Naive thymus-derived CD4-positive, alpha-beta T cell (primary cell): ENCODE data around the gene XRCC6. TPM values are rescaled to one million over a fixed set of nuclear protein-coding genes. Genes with fewer than 3 reads are reported as not detected.
"Not testable (repeated sequence)": the region's sequence is repeated elsewhere in the genome, so short reads cannot be mapped to it uniquely, and the experiment has no call there.

ENCODE experiments used
- ATAC-seq: fragments of 150-1000 bp; cut with Tn5 transposase; 2 replicates; pipeline ENCODE4 v1.10.0; 2021; ENCODE audit warnings: mild to moderate bottlenecking, moderate library complexity
- CTCF ChIA-PET: fragments of 350-600 bp; sonication (Branson Sonifier 250); formaldehyde crosslinking; loops from one replicate; lab custom pipeline; 2021; ENCODE audit warnings: antibody characterized with exemption; lab: Charles Lee
- POLR2A ChIA-PET: fragments of 350-600 bp; sonication (Branson Sonifier 250); formaldehyde crosslinking; loops from one replicate; lab custom pipeline; 2021; ENCODE audit warnings: antibody characterized with exemption, inconsistent platforms; lab: Charles Lee
- DNase-seq, 9 donors: peaks; one replicate each; pipeline versions ENCODE4 v3.0.0 to v3.0.0-alpha.2; 2020 to 2022; ENCODE audit warnings: mixed read lengths in 1 of 9
- H3K27ac ChIP-seq: one replicate; pipeline ENCODE4 v1.7.0; 2013; ENCODE audit warnings: mild to moderate bottlenecking, low read depth, low read length, moderate library complexity
- H3K27me3 ChIP-seq, 2 donors: one replicate each; pipeline ENCODE4 v1.7.0; 2013; ENCODE audit warnings: low read length in 2 of 2, mild to moderate bottlenecking in 2 of 2, moderate library complexity in 2 of 2; ENCODE audit not compliant: control insufficient read depth in 2 of 2, insufficient read depth in 2 of 2
- H3K36me3 ChIP-seq, 3 experiments: 1 replicate in 2 of 3; 2 replicates in 1 of 3; pipeline ENCODE4 v1.7.0; 2013; ENCODE audit warnings: low read length in 3 of 3, mild to moderate bottlenecking in 3 of 3, moderate library complexity in 1 of 3; ENCODE audit not compliant: insufficient read depth in 3 of 3, control insufficient read depth in 2 of 3
- H3K4me1 ChIP-seq, 2 donors: one replicate each; pipeline ENCODE4 v1.7.0; 2013; ENCODE audit warnings: low read length in 2 of 2, mild to moderate bottlenecking in 2 of 2, moderate library complexity in 1 of 2; ENCODE audit not compliant: control insufficient read depth in 2 of 2, insufficient read depth in 2 of 2
- H3K4me3 ChIP-seq: 2 replicates; pipeline ENCODE4 v1.7.0; 2013; ENCODE audit warnings: mild to moderate bottlenecking, low read length
- H3K9me3 ChIP-seq, 3 experiments: 1 replicate in 2 of 3; 2 replicates in 1 of 3; pipeline ENCODE4 v1.7.0; 2013; ENCODE audit warnings: low read length in 3 of 3; ENCODE audit not compliant: control insufficient read depth in 2 of 3
- H3K27ac Mint-ChIP-seq, 9 donors: one replicate each; pipeline ENCODE4 v1.8.0; 2020 to 2022; ENCODE audit warnings: mixed read lengths in 9 of 9, mild to moderate bottlenecking in 8 of 9, moderate library complexity in 5 of 9, inconsistent platforms in 2 of 9
- H3K27me3 Mint-ChIP-seq, 5 donors: one replicate each; pipeline ENCODE4 v1.8.0; 2021 to 2022; ENCODE audit warnings: mixed read lengths in 5 of 5, mild to moderate bottlenecking in 1 of 5
- H3K36me3 Mint-ChIP-seq, 5 donors: one replicate each; pipeline ENCODE4 v1.8.0; 2020 to 2022; ENCODE audit warnings: mixed read lengths in 5 of 5, mild to moderate bottlenecking in 3 of 5, inconsistent platforms in 1 of 5
- H3K4me1 Mint-ChIP-seq, 7 donors: one replicate each; pipeline ENCODE4 v1.8.0; 2020 to 2022; ENCODE audit warnings: mixed read lengths in 7 of 7, mild to moderate bottlenecking in 3 of 7, inconsistent platforms in 1 of 7
- H3K4me3 Mint-ChIP-seq, 10 donors: one replicate each; pipeline ENCODE4 v1.8.0; 2020 to 2022; ENCODE audit warnings: mild to moderate bottlenecking in 10 of 10, mixed read lengths in 10 of 10, moderate library complexity in 6 of 10, inconsistent platforms in 2 of 10
- H3K9me3 Mint-ChIP-seq, 11 donors: one replicate each; pipeline ENCODE4 v1.8.0; 2020 to 2022; ENCODE audit warnings: mixed read lengths in 11 of 11, mild to moderate bottlenecking in 4 of 11, inconsistent platforms in 1 of 11, moderate library complexity in 1 of 11
- intact Hi-C, 2 donors: fragments of 100-400 bp; cut with micrococcal nuclease; formaldehyde crosslinking; loops; one replicate each; pipeline ENCODE4 v1.15.1; 2023
- polyA plus RNA-seq, 2 donors: library from polyadenylated mRNA; unstranded; fragments of 300-500 nt; fragmentation: Illumina TruSeq; gene quantifications; one replicate each; pipeline ENCODE4 v1.2.3, GENCODE V29; 2021
- total RNA-seq, 6 experiments: library from RNA in 5 of 6; stranded (reverse) in 5 of 6; gene quantifications; 1 replicate in 5 of 6; 2 replicates in 1 of 6; pipeline ENCODE4 v1.2.3 and lab custom pipeline; 2021 to 2026

The XRCC6 gene
- total and polyA plus RNA-seq, 7 experiments from 2014 or later, result 139 to 542 (median 168) TPM

DNA sequence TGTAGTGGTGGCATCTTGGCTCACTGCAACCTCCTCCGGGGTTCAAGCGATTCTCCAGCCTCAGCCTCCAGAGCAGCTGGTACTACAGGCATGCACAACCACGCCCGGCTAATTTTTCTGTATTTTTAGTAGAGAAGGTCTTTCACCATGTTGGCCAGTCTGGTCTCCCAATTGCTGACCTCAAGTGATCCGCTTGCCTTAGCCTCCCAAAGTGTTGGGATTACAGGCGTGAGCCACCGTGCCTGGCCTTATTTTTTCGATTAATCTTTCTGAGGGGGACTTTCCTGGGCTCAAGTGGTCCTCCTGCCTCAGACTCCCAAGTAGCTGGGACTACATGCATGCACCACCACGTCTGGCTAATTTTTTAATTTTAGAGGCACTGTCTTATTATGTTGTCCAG, 62.0 kb downstream of the XRCC6 start:
- Histone ChIP-seq H3K4me3 (peak overlapping the region; percentile 91), H3K27me3 (no peaks in the 10 kb centered on the region), H3K9me3 (no peaks in the 10 kb centered on the region), H3K36me3 (peaks cover 8 to 21% (median 21%) of the 10 kb centered on the region in 3 experiments), H3K4me1 (peaks cover 12 to 21% of the 10 kb centered on the region in 2 donors), H3K27ac (peak overlapping the region; percentile 92)
- peak overlapping the region; percentile 94 to 99 (median 98) for H3K27ac Mint-ChIP-seq
- DNase-seq (no peak), ATAC-seq (no peak)
- peaks cover 0 to 3% (median 0%) of the 10 kb centered on the region in 11 donors for H3K9me3 Mint-ChIP-seq
- H3K4me3 Mint-ChIP-seq, result peak overlapping the region; percentile 91 to 99 (median 99)
- peaks cover 3 to 19% (median 10%) of the 10 kb centered on the region in 5 donors for H3K36me3 Mint-ChIP-seq
- intact Hi-C loops, result loop anchor here (10.0 kb wide), 3 partner anchors 238 to 932 kb away; partner anchors contain the start of genes NAGA (in 1 of the 2), PHETA2 (in 1 of the 2), POLDIP3 (in 1 of the 2) and SMDT1 (in 1 of the 2)
- peaks cover 19 to 73% (median 49%) of the 10 kb centered on the region in 7 donors for H3K4me1 Mint-ChIP-seq
- CTCF ChIA-PET, result interaction anchor here (1.1 kb wide), 1 partner anchor 64 kb away, joined by 4 read pairs; no protein-coding TSS in a partner anchor
- POLR2A ChIA-PET, result interaction anchor here (0.8 to 1.6 kb wide), 2 partner anchors 16 to 396 kb away, joined by 3 to 4 read pairs; partner anchors contain the start of gene SMDT1
- no peaks in the 10 kb centered on the region for H3K27me3 Mint-ChIP-seq

DNA sequence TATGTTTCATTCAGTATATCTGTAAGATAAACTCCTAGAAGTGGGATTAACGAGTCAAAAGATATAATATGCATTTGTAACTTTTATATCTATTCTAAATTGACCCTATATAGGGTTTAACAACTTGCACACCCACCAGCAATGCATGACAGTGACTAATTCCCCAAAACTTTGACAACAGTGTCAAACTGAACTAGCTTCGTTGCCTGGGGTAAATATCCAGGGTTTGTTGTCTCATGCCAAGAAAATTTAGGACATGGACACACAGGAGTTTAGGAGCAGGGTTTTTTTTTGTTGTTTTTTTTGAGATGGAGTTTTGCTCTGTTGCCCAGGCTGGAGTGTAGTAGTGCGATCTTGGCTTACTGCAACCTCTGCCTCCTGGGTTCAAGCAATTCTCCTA, 62.5 kb downstream of the XRCC6 start:
- intact Hi-C loops, result loop anchor here (10.0 kb wide), 3 partner anchors 239 to 931 kb away; partner anchors contain the start of genes NAGA (in 1 of the 2), PHETA2 (in 1 of the 2), POLDIP3 (in 1 of the 2) and SMDT1 (in 1 of the 2)
- H3K4me3 ChIP-seq, result no peak overlapping the region
- DNase-seq (no peak), ATAC-seq (no peak)
- CTCF ChIA-PET, result interaction anchor here (1.1 kb wide), 1 partner anchor 63 kb away, joined by 4 read pairs; no protein-coding TSS in a partner anchor
- H3K4me1 ChIP-seq, result peaks cover 13 to 21% of the 10 kb centered on the region in 2 donors
- H3K9me3 ChIP-seq, result no peaks in the 10 kb centered on the region
- H3K27me3 ChIP-seq, result no peaks in the 10 kb centered on the region
- peak overlapping the region in 7 of 9 donors; percentile 30 to 99 (median 98) for H3K27ac Mint-ChIP-seq
- H3K9me3 Mint-ChIP-seq, result peaks cover 0 to 3% (median 0%) of the 10 kb centered on the region in 11 donors
- POLR2A ChIA-PET, result interaction anchor here (0.8 to 1.6 kb wide), 2 partner anchors 16 to 396 kb away, joined by 3 to 4 read pairs; partner anchors contain the start of gene SMDT1
- peaks cover 2 to 20% (median 15%) of the 10 kb centered on the region in 3 experiments for H3K36me3 ChIP-seq
- peaks cover 3 to 13% (median 6%) of the 10 kb centered on the region in 5 donors for H3K36me3 Mint-ChIP-seq
- H3K4me3 Mint-ChIP-seq, result peak overlapping the region in 5 of 10 donors; percentile 18 to 99 (median 91)
- H3K27ac ChIP-seq, result peak overlapping the region; percentile 92
- H3K4me1 Mint-ChIP-seq, result peaks cover 21 to 71% (median 49%) of the 10 kb centered on the region in 7 donors
- no peaks in the 10 kb centered on the region for H3K27me3 Mint-ChIP-seq

DNA sequence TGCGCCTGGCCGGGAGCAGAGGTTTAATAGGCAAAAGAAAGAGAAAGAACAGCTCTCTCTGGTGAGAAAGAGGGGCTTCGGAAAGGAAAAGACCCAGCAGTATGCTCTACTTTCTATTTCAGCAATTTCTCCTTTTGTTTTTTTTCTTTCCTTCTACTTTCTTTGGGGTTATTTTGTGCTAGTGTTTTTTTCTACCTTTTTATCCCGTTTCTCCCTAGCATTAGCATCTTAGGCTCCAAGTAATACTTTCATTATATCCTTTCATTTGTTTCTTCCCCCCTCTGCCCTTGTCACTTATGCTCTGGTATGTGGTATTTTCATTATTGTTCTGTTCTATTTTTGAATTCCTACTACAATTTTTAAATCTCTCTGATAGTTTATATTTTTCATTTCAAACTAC, 63.1 kb downstream of the XRCC6 start:
- peaks cover 13 to 21% of the 10 kb centered on the region in 2 donors for H3K4me1 ChIP-seq

DNA sequence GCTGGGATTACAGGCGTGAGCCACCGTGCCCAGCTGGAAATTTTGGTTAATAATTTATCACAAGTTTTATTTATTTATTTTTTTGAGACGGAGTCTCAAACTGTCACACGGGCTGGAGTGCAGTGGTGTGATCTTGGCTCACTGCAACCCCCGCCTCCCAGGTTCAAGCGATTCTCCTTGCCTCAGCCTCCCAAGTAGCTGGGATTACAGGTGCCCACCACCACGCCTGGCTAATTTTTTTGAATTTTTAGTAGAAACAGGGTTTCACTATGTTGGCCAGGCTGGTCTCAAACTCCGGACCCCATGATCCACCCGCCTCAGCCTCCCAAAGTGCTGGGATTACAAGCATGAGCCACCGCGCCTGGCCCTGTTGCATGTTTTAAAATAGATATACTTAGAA, 65.8 kb downstream of the XRCC6 start:
- not testable (repeated sequence) for DNase-seq, ATAC-seq, H3K9me3 Mint-ChIP-seq, H3K36me3 ChIP-seq, H3K36me3 Mint-ChIP-seq, H3K27me3 Mint-ChIP-seq, H3K4me3 ChIP-seq, H3K9me3 ChIP-seq, H3K27me3 ChIP-seq
- Mint-ChIP-seq H3K4me1 (peaks cover 24 to 66% (median 52%) of the 10 kb centered on the region in 7 donors), H3K4me3 (peak overlapping the region; percentile 90 to 100 (median 96)), H3K27ac (peak overlapping the region in 7 of 9 donors; percentile 94 to 99 (median 97))
- Histone ChIP-seq H3K27ac (peak overlapping the region; percentile 95), H3K4me1 (peaks cover 13 to 18% of the 10 kb centered on the region in 2 donors)
- intact Hi-C loops, result loop anchor here (5.0 to 10.0 kb wide), 4 partner anchors 242 to 928 kb away; partner anchors contain the start of genes NAGA (in 1 of the 2), PHETA2 (in 1 of the 2), POLDIP3 (in 1 of the 2) and SMDT1 (in 1 of the 2)
- ChIA-PET POLR2A (interaction anchor here (0.9 to 3.6 kb wide), 5 partner anchors 11 to 146 kb away, joined by 3 to 30 read pairs (median 29); partner anchors contain the start of genes CCDC134, MEI1 and SREBF2), CTCF (interaction anchor here (1.1 kb wide), 1 partner anchor 10 kb away, joined by 3 read pairs; no protein-coding TSS in a partner anchor)

More for the DNA sequence above, 63.1 kb downstream of the XRCC6 start:
- H3K27ac ChIP-seq, result peak overlapping the region; percentile 36
- no peaks in the 10 kb centered on the region for H3K27me3 ChIP-seq
- CTCF ChIA-PET, result no interaction called here
- no peak for DNase-seq
- H3K9me3 ChIP-seq, result no peaks in the 10 kb centered on the region
- H3K4me3 ChIP-seq, result no peak overlapping the region
- POLR2A ChIA-PET, result interaction anchor here (1.6 kb wide), 1 partner anchor 395 kb away, joined by 4 read pairs; the partner anchor contains the start of gene SMDT1
- intact Hi-C loops, result loop anchor here (10.0 kb wide), 3 partner anchors 239 to 931 kb away; partner anchors contain the start of genes NAGA (in 1 of the 2), PHETA2 (in 1 of the 2), POLDIP3 (in 1 of the 2) and SMDT1 (in 1 of the 2)
- Mint-ChIP-seq H3K4me3 (peak overlapping the region in 3 of 10 donors; percentile 22 to 47 (median 32)), H3K4me1 (peaks cover 23 to 74% (median 52%) of the 10 kb centered on the region in 7 donors), H3K9me3 (peaks cover 0 to 3% (median 0%) of the 10 kb centered on the region in 11 donors), H3K27me3 (no peaks in the 10 kb centered on the region), H3K27ac (peak overlapping the region in 8 of 9 donors; percentile 28 to 99 (median 57)), H3K36me3 (peaks cover 3 to 13% (median 8%) of the 10 kb centered on the region in 5 donors)
- peaks cover 0 to 19% (median 13%) of the 10 kb centered on the region in 3 experiments for H3K36me3 ChIP-seq
- ATAC-seq, result no peak

DNA sequence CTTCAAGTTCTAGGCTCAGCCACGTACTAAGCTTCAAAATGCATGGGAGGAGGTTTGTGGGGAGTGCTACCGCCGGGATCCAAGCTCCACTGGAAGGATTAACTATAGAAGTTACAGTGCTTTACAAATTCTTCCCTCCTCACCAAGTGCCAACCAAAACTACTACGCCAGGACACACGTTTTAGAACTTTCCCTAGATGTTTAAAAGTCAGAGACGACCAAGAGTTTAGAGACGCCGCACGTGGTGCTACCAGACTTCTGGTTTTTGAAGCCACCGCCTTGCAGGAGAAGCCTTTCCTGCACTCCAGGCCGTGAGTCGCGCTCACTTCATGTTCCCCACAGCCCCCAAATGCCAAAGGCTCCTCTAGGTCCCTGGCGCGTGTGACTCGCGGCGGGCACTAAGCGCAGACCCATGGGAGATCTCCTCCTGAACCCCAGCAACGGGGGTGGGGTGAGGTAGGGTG, 66.8 kb downstream of the XRCC6 start:
- peak overlapping the region; percentile 95 for H3K27ac ChIP-seq
- ChIA-PET CTCF (interaction anchor here (0.6 to 2.5 kb wide), 3 partner anchors 10 to 21 kb away, joined by 3 to 21 read pairs (median 3); partner anchors contain the start of gene MEI1), POLR2A (interaction anchor here (0.7 to 3.6 kb wide), 13 partner anchors 8 to 354 kb away, joined by 3 to 30 read pairs (median 7); partner anchors contain the start of genes CCDC134, CENPM, DESI1 and MEI1)
- DNase-seq (peak in 2 of 9 donors; percentile 18 to 21), ATAC-seq (peak; percentile 0)
- peak overlapping the region; percentile 98 for H3K4me3 ChIP-seq
- Mint-ChIP-seq H3K27me3 (no peaks in the 10 kb centered on the region), H3K9me3 (no peaks in the 10 kb centered on the region), H3K36me3 (peaks cover 0 to 3% (median 0%) of the 10 kb centered on the region in 5 donors), H3K27ac (peak overlapping the region; percentile 94 to 100 (median 99)), H3K4me1 (peaks cover 18 to 57% (median 44%) of the 10 kb centered on the region in 7 donors), H3K4me3 (peak overlapping the region; percentile 90 to 100 (median 96))
- H3K27me3 ChIP-seq, result no peaks in the 10 kb centered on the region
- H3K9me3 ChIP-seq, result no peaks in the 10 kb centered on the region
- peaks cover 13 to 16% of the 10 kb centered on the region in 2 donors for H3K4me1 ChIP-seq
- H3K36me3 ChIP-seq, result peaks cover 0 to 4% (median 0%) of the 10 kb centered on the region in 3 experiments
- intact Hi-C loops, result loop anchor here (1.0 to 10.0 kb wide), 14 partner anchors 9 to 927 kb away; partner anchors contain the start of genes CCDC134 (in 2 of the 2), DESI1 (in 2 of the 2), XRCC6 (in 2 of the 2) and NAGA (in 1 of the 2)
